Mucosa of stomach (tissue), 1 donor: Measurements from ENCODE around the gene TMEM190.

Source experiments
- H3K27me3 ChIP-seq: one replicate; pipeline ENCODE4 v1.7.0; 2013; ENCODE audit warnings: mild to moderate bottlenecking, low read length; ENCODE audit not compliant: control insufficient read depth, insufficient read depth
- H3K36me3 ChIP-seq: one replicate; pipeline ENCODE4 v1.7.0; 2013; ENCODE audit warnings: low read length; ENCODE audit not compliant: control insufficient read depth, insufficient read depth
- H3K4me1 ChIP-seq: one replicate; pipeline ENCODE4 v1.7.0; 2013; ENCODE audit warnings: mild to moderate bottlenecking, low read length; ENCODE audit not compliant: control insufficient read depth, insufficient read depth
- H3K4me3 ChIP-seq: one replicate; pipeline ENCODE4 v1.7.0; 2013; ENCODE audit warnings: low read length
- H3K9ac ChIP-seq: one replicate; pipeline ENCODE4 v1.7.0; 2013; ENCODE audit warnings: mild to moderate bottlenecking, low read length, moderate library complexity
- H3K9me3 ChIP-seq: one replicate; pipeline ENCODE4 v1.7.0; 2013; ENCODE audit warnings: mild to moderate bottlenecking, low read length, moderate library complexity; ENCODE audit not compliant: control insufficient read depth
- donor health status: Pancreatic carcinoma.

Gene TMEM190

DNA sequence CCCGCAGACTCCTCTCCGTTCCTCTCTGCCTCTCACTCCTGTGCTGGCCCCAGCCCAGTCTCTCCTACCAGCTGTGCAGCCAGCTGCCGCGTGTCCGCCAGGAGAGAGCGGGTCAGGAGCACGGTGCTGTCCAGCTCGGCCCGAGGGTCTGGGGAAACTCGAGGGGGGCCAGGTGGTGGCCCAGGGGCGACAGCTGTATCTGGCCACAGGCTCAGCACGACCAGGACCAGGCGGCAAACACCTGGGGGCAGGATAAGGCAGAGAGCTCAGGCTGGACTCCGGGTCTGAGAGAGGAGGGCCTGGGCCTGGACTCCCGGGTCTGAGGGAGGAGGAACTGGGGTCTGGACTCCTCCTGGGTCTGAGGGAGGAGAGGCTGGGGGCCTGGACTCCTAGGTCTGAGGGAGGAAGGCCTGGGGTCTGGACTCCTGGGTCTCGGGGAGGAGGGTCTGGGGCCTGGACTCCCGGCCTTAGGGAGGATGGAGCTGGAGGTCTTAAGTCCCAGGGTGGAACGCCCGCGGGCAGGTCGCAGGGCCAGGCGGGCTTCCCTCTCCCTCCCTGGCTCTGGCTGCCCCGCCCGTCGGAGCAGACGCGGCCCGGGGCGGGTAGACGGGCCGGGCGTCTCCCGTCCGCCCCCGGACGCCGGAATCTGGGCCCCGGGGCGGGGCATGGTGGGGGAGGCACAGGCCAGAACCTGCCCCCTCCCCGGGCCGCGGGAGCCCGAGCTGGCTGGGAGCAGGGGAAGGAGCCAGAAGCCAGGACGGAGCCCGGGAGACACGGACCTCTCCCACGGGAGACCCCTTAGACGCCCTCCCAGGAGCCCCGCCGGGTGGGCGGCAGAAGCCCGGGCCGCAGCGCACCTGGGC lies 7.7 kb upstream of the TMEM190 start:
- Histone ChIP-seq H3K27me3 (peaks cover 59% of the 10 kb centered on the region), H3K4me1 (peaks cover 14% of the 10 kb centered on the region), H3K9me3 (no peaks in the 10 kb centered on the region), H3K36me3 (no peaks in the 10 kb centered on the region), H3K4me3 (no peak overlapping the region), H3K9ac (no peak overlapping the region)

- H3K27me3 ChIP-seq = peaks cover 68% of the 10 kb centered on the region
- H3K9me3 ChIP-seq = no peaks in the 10 kb centered on the region
- H3K9ac ChIP-seq = no peak overlapping the region
- H3K4me1 ChIP-seq = peaks cover 18% of the 10 kb centered on the region
- H3K4me3 ChIP-seq = no peak overlapping the region
- no peaks in the 10 kb centered on the region for H3K36me3 ChIP-seq
Observed at GRCh38 chr19:55369653-55370304, 6.8 kb upstream of the TMEM190 start.

- H3K4me3 ChIP-seq = no peak within 1 kb of the TSS
Observed at GRCh38 chr19:55370305-55370988, 6.2 kb upstream of the TMEM190 start, which contains the start of gene IL11. TSS of gene IL11 (minus strand) at chr19:55370463. CDS start at chr19:55370310, 153 bp downstream.

GRCh38 chr19:55372316-55373081 lies 4.1 kb upstream of the TMEM190 start:
- H3K4me3 ChIP-seq = no peak overlapping the region
- H3K27me3 ChIP-seq = peaks cover 82% of the 10 kb centered on the region

More at GRCh38 chr19:55370305-55370988, 6.2 kb upstream of the TMEM190 start, which contains the start of gene IL11:
- Histone ChIP-seq H3K9ac (no peak within 1 kb of the TSS), H3K9me3 (no peaks in the 10 kb centered on the region), H3K36me3 (no peaks in the 10 kb centered on the region), H3K4me1 (peaks cover 21% of the 10 kb centered on the region), H3K27me3 (peaks cover 70% of the 10 kb centered on the region)

DNA sequence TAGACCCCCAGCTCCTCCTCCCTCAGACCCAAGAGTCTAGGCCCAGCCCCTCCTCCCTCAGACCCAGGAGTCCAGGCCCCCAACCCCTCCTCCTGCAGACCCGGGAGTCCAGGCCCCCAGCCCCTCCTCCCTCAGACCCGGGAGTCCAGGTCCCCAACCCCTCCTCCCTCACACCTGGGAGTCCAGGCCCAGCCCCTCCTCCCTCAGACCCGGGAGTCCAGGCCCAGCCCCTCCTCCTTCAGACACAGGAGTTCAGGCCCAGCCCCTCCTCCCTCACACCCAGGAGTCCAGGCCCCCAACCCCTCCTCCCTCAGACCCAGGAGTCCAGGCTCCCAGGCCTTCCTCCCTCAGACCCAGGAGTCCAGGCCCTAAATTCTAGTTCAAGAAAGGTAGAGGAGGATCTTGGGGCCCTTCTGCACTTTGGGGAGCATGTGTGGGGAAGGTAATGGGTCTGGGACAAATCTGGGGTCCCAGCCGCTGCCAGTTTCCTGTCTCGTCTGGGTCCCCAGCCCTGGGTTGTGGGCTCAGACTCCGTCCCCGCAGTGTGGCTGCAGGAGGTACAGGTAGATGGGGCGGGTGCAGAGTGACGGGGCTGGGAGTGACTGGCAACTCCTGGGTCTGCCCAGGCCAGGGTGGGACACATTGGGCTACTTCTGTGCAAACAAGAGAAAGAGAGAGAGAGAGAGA lies 3.2 kb upstream of the TMEM190 start:
- Histone ChIP-seq H3K4me3 (no peak overlapping the region), H3K9me3 (no peaks in the 10 kb centered on the region), H3K27me3 (peaks cover 77% of the 10 kb centered on the region), H3K36me3 (no peaks in the 10 kb centered on the region), H3K9ac (peak overlapping the region; percentile 39), H3K4me1 (peaks cover 35% of the 10 kb centered on the region)

More at GRCh38 chr19:55372316-55373081, 4.1 kb upstream of the TMEM190 start:
- Histone ChIP-seq H3K4me1 (peaks cover 35% of the 10 kb centered on the region), H3K9ac (no peak overlapping the region), H3K36me3 (no peaks in the 10 kb centered on the region), H3K9me3 (no peaks in the 10 kb centered on the region)

DNA sequence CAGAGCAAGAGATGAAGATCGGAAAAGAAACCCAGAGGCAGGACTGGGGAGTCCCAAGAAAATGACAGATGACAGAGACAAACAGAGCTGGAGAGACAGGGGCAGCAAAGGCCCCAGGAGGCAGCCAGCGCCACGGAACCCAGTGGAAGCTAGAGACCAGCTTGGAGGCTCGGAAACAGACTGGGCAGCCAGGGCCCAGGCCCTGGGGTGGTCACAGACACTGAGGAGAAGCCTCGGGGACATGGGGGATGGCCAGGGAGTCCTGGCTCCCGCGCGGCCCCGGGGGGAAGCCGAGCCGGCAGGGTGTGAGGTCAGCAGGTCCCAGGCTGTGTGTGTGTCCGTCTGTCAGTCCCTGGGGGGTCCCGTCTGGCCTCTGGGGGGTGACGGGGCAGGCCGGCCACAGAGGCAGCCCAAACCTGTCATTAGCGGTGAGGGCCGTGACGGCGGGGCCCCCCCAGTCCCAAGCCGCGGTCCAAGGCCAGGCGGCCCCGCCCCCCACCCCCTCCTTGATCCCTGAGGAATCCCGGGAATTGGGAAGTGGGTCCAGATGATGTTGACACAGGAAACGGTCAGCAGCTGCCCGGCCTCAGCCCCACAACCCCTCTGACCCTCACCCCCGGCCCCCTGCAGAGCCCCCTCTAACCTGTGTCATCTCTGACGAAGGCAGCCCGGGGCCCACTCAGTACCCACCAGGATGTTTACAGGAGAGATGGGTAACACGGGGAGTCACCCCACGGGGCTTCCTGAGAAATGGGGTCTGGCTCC lies 2.5 kb upstream of the TMEM190 start:
- H3K4me1 ChIP-seq = peaks cover 31% of the 10 kb centered on the region
- peaks cover 69% of the 10 kb centered on the region for H3K27me3 ChIP-seq
- H3K9me3 ChIP-seq = no peaks in the 10 kb centered on the region
- H3K36me3 ChIP-seq = no peaks in the 10 kb centered on the region
- no peak overlapping the region for H3K4me3 ChIP-seq
- peak overlapping the region; percentile 39 for H3K9ac ChIP-seq

GRCh38 chr19:55377356-55378131 lies 918 bp downstream of the TMEM190 start:
- H3K9me3 ChIP-seq = no peaks in the 10 kb centered on the region
- peaks cover 40% of the 10 kb centered on the region for H3K27me3 ChIP-seq
- H3K4me3 ChIP-seq = no peak overlapping the region
- no peaks in the 10 kb centered on the region for H3K36me3 ChIP-seq
- peaks cover 32% of the 10 kb centered on the region for H3K4me1 ChIP-seq
- H3K9ac ChIP-seq = no peak overlapping the region

DNA sequence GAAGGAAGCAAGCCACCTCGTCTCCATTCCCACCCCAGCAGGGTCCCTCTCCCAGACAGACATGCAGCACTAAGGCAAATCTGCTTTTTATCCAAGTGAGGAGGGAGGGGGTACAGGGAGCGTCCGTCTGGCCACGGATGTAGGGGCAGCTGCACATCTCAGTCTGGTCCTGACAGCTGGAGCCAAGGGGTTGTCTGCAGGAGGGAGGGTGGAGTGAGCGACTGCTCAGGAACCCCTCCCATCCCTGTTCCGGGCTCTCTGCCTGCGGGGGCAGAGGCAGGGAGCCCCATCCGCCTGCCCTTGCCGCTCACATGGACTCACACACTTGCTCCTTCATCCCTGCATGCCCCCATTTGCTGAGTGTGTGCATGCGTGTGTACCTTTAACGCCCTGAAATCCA lies 2.5 kb downstream of the TMEM190 start:
- Histone ChIP-seq H3K4me1 (peaks cover 33% of the 10 kb centered on the region), H3K36me3 (no peaks in the 10 kb centered on the region), H3K4me3 (no peak overlapping the region), H3K27me3 (peaks cover 24% of the 10 kb centered on the region), H3K9ac (no peak overlapping the region), H3K9me3 (no peaks in the 10 kb centered on the region)

DNA sequence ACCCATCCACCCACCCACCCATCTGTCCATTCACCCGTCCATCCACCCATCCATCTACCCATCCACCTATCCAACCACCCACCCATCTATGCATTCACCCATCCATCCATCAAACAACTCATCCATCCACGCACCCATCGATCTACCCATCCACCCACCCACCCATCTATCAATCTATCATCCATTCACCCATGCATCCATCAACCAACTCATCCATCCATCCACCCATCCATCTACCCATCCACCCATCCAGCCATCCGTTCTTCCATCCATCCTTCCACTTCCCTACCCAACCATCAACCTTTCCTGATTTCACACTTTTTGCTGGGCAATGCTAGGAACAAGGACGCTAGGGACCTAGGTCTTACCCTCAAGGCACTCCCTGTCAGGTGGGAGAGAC lies 5.4 kb downstream of the TMEM190 start:
- Histone ChIP-seq H3K36me3 (no peaks in the 10 kb centered on the region), H3K4me3 (no peak overlapping the region), H3K9me3 (no peaks in the 10 kb centered on the region), H3K9ac (no peak overlapping the region), H3K4me1 (peaks cover 31% of the 10 kb centered on the region), H3K27me3 (peaks cover 6% of the 10 kb centered on the region)

- Histone ChIP-seq H3K27me3 (peaks cover 3% of the 10 kb centered on the region), H3K4me1 (peaks cover 36% of the 10 kb centered on the region), H3K4me3 (peak overlapping the region; percentile 25), H3K9ac (peak overlapping the region; percentile 61), H3K9me3 (no peaks in the 10 kb centered on the region), H3K36me3 (peaks cover under 1% of the 10 kb centered on the region)
Observed at GRCh38 chr19:55382522-55383054, 6.0 kb downstream of the TMEM190 start.
